MM.1S (cell line): ENCODE results near the gene VEGFA.

ENCODE experiments used
- DNase-seq: peaks from one replicate; pipeline ENCODE4 v3.0.0-alpha.2; 2015
- H2AFZ ChIP-seq: fragments of 300-600 bp; sonication (generic); 2 replicates; pipeline ENCODE4 v1.6.0; 2016; ENCODE audit warnings: antibody characterized with exemption, low read length
- H3F3A ChIP-seq: fragments of 300-600 bp; sonication (generic); 2 replicates; pipeline ENCODE4 v1.6.1; 2016; ENCODE audit warnings: mild to moderate bottlenecking, antibody characterized with exemption, low read length, moderate library complexity, mixed read lengths; ENCODE audit not compliant: insufficient read depth
- H3K27ac ChIP-seq: fragments of 300-600 bp; sonication (generic); 2 replicates; pipeline ENCODE4 v1.5.1; 2016; ENCODE audit warnings: mild to moderate bottlenecking, low read length
- H3K27me3 ChIP-seq: fragments of 300-600 bp; sonication (generic); replicated peaks from 2 replicates; pipeline ENCODE4 v1.6.0; 2016; ENCODE audit warnings: low read length; ENCODE audit not compliant: insufficient read depth
- H3K36me3 ChIP-seq: fragments of 300-600 bp; sonication (generic); replicated peaks from 2 replicates; pipeline ENCODE4 v1.6.1; 2016; ENCODE audit warnings: mild to moderate bottlenecking, low read length, mixed read lengths; ENCODE audit not compliant: insufficient read depth
- H3K4me1 ChIP-seq: fragments of 300-600 bp; sonication (generic); 2 replicates; pipeline ENCODE4 v1.6.1; 2016; ENCODE audit warnings: low read length, mixed read lengths
- H3K4me2 ChIP-seq: fragments of 300-600 bp; sonication (generic); 2 replicates; pipeline ENCODE4 v1.6.0; 2016; ENCODE audit warnings: low read depth, low read length
- H3K4me3 ChIP-seq: fragments of 300-600 bp; sonication (generic); 2 replicates; pipeline ENCODE4 v1.5.1; 2016; ENCODE audit warnings: low read length, mixed read lengths
- H3K79me2 ChIP-seq: fragments of 300-600 bp; sonication (generic); 2 replicates; pipeline ENCODE4 v1.6.1; 2016; ENCODE audit warnings: mixed run types, low read length, mixed read lengths
- H3K9ac ChIP-seq: fragments of 300-600 bp; sonication (generic); 2 replicates; pipeline ENCODE4 v1.6.1; 2016; ENCODE audit warnings: low read length, mixed read lengths
- H3K9me2 ChIP-seq: fragments of 300-600 bp; sonication (generic); replicated peaks from 2 replicates; pipeline ENCODE4 v1.6.1; 2016; ENCODE audit warnings: mild to moderate bottlenecking, low read length, mixed read lengths; ENCODE audit not compliant: insufficient read depth
- H3K9me3 ChIP-seq: fragments of 300-600 bp; sonication (generic); replicated peaks from 2 replicates; pipeline ENCODE4 v1.6.1; 2016; ENCODE audit warnings: mild to moderate bottlenecking, low read length, mixed read lengths; ENCODE audit not compliant: insufficient read depth
- H4K20me1 ChIP-seq: fragments of 300-600 bp; sonication (generic); 2 replicates; pipeline ENCODE4 v1.6.1; 2016; ENCODE audit warnings: mild to moderate bottlenecking, low read length, moderate library complexity, mixed read lengths; ENCODE audit not compliant: insufficient read depth
- EZH2 ChIP-seq: fragments of 300-600 bp; sonication (generic); optimal IDR thresholded peaks from 2 replicates; pipeline ENCODE3; 2017; ENCODE audit warnings: low read depth, mild to moderate bottlenecking, antibody characterized with exemption, low read length, mixed read lengths
- EZH2phosphoT487 ChIP-seq: fragments of 300-600 bp; sonication (generic); IDR thresholded peaks from 2 replicates; pipeline ENCODE4 v1.6.1; 2018; ENCODE audit warnings: antibody characterized with exemption, low read length
- TF ChIP-seq, protein P1 (sequence below): fragments of 300-600 bp; sonication (generic); IDR thresholded peaks from 2 replicates; pipeline ENCODE4 v1.5.1; 2016; ENCODE audit warnings: antibody characterized with exemption, low read length, mixed read lengths

The VEGFA gene

DNA sequence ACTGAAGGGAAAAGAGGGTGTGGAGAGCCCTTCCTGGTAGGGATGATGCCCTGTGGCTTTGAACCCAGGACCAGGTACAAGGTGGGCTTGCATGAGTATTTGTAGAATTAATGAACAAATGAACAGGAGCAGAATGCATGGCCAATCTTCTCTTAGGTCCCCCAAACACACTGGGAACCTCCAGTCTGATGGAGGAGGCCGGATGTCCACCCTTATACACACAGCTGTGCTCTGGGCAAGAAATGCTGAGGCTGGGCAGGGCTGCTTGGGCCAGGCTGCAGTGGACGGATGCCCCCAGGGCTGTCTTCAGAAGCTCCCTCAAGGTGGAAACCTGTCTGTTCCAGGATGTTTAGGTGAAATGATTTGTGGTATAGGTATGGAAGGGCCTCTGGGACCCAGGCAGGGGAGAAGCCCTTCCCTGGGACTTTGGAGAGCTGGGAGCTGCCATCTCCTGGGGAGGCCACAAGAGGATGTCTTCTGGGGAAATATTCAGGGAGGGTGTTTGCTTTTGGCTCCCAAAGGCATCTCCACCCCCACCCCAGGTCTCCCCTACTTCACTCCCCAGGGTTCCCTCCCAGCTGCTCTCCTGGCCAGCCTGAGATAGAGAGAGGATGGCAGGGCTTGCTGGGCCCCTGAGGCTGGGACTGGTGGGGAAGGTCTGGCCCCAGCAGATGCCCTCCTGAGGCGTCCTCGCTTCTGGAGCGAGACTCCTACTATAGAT, 23.3 kb downstream of the VEGFA start:
- DNase-seq, result no peak
- Histone ChIP-seq H3K36me3 (no peaks in the 10 kb centered on the region), H3K27me3 (no peaks in the 10 kb centered on the region), H3K27ac (no peak overlapping the region), H3K79me2 (no peaks in the 10 kb centered on the region), H3K4me3 (no peak overlapping the region), H3F3A (no peaks in the 10 kb centered on the region), H2AFZ (no peak overlapping the region), H3K9ac (no peak overlapping the region), H3K4me2 (no peak overlapping the region), H3K4me1 (peaks cover 3% of the 10 kb centered on the region), H3K9me3 (no peaks in the 10 kb centered on the region), H4K20me1 (no peaks in the 10 kb centered on the region), H3K9me2 (no peaks in the 10 kb centered on the region)
- TF ChIP-seq, protein P1, sequence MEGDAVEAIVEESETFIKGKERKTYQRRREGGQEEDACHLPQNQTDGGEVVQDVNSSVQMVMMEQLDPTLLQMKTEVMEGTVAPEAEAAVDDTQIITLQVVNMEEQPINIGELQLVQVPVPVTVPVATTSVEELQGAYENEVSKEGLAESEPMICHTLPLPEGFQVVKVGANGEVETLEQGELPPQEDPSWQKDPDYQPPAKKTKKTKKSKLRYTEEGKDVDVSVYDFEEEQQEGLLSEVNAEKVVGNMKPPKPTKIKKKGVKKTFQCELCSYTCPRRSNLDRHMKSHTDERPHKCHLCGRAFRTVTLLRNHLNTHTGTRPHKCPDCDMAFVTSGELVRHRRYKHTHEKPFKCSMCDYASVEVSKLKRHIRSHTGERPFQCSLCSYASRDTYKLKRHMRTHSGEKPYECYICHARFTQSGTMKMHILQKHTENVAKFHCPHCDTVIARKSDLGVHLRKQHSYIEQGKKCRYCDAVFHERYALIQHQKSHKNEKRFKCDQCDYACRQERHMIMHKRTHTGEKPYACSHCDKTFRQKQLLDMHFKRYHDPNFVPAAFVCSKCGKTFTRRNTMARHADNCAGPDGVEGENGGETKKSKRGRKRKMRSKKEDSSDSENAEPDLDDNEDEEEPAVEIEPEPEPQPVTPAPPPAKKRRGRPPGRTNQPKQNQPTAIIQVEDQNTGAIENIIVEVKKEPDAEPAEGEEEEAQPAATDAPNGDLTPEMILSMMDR, result no peak
- TF ChIP-seq EZH2 (no peak), EZH2phosphoT487 (no peak)

DNA sequence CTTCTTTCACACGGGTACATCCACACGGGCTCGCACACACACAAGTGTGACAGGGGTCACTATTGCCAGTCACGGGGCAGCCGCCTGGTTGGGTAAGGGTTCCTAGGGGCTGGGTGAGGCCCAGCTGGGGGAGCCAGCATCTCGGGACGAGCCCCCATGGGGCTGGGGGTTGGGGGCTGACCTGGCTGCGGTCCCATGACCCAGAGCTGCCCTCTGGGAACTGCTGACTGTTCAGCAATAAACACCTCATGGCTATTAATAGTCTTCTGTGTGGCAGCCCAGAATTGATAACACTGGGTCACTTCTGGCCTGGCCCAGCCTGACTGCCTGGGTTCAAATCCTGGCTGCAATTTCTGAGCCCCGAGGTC, 23.8 kb downstream of the VEGFA start:
- Histone ChIP-seq H3K4me2 (no peak overlapping the region), H3K9ac (no peak overlapping the region)

DNA sequence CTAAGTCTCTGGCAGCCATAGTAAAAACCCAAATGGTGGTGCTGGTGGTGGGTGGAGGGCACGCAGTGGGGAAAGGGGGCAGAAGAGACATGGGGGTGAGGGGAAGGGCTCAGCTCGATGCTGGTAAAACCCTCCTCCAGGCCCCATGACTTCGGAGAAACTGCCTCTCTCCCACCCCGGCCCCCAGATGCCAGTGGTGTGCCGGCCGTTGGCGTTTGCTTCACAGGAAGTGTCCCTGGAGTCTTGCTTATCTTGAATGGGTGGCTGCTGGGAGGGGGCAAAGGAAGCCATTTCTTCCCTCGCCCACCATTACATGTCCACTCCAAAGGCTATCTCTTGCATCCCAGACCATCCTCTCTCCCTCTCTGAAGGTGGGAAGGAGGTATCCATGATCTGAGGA, 25.4 kb downstream of the VEGFA start:
- Histone ChIP-seq H3K4me2 (no peak overlapping the region), H3K27me3 (no peaks in the 10 kb centered on the region), H3K9ac (no peak overlapping the region), H3K9me3 (no peaks in the 10 kb centered on the region), H3K36me3 (no peaks in the 10 kb centered on the region), H4K20me1 (no peaks in the 10 kb centered on the region), H3F3A (peaks cover 3% of the 10 kb centered on the region; the same call in 1 of the 2 replicates), H3K4me3 (no peak overlapping the region), H3K27ac (no peak overlapping the region), H3K4me1 (peaks cover 23% of the 10 kb centered on the region), H3K79me2 (no peaks in the 10 kb centered on the region), H3K9me2 (no peaks in the 10 kb centered on the region), H2AFZ (no peak overlapping the region)
- TF ChIP-seq EZH2 (no peak), EZH2phosphoT487 (no peak)
- TF ChIP-seq, protein P1, result no peak
- no peak for DNase-seq

More for the DNA sequence above, 23.8 kb downstream of the VEGFA start:
- no peaks in the 10 kb centered on the region for H3K79me2 ChIP-seq
- H3K4me3 ChIP-seq, result no peak overlapping the region
- no peaks in the 10 kb centered on the region for H3K36me3 ChIP-seq
- peaks cover 8% of the 10 kb centered on the region for H3K4me1 ChIP-seq
- TF ChIP-seq EZH2phosphoT487, result no peak
- TF ChIP-seq EZH2, result no peak
- TF ChIP-seq, protein P1, result no peak
- H3K27me3 ChIP-seq, result no peaks in the 10 kb centered on the region
- H3F3A ChIP-seq, result no peaks in the 10 kb centered on the region
- no peak overlapping the region for H2AFZ ChIP-seq
- DNase-seq, result no peak
- H3K27ac ChIP-seq, result no peak overlapping the region
- H3K9me2 ChIP-seq, result no peaks in the 10 kb centered on the region
- no peaks in the 10 kb centered on the region for H3K9me3 ChIP-seq
- H4K20me1 ChIP-seq, result no peaks in the 10 kb centered on the region
